Stimulated activated CD4-positive, alpha-beta T cell treated with anti-CD3 and anti-CD28 coated beads, Interleukin-1b, Interleukin-23, amount 100 ng/mL, for 4 hours (primary cell): ENCODE measurements around the gene LAD1.

ENCODE experiments used
- DNase-seq, 2 donors: peaks; one replicate each; pipeline ENCODE4 v3.0.0-alpha.2; 2020; ENCODE audit warnings: low read depth in 2 of 2

Gene LAD1

GRCh38 chr1:201363467-201363866 is 35.7 kb downstream of the LAD1 start:
- no peak for DNase-seq

- no peak for DNase-seq
These were observed 36.2 kb downstream of the LAD1 start for GRCh38 chr1:201362906-201363305.

- no peak for DNase-seq
These were observed 37.2 kb downstream of the LAD1 start for GRCh38 chr1:201361652-201362504.

DNA sequence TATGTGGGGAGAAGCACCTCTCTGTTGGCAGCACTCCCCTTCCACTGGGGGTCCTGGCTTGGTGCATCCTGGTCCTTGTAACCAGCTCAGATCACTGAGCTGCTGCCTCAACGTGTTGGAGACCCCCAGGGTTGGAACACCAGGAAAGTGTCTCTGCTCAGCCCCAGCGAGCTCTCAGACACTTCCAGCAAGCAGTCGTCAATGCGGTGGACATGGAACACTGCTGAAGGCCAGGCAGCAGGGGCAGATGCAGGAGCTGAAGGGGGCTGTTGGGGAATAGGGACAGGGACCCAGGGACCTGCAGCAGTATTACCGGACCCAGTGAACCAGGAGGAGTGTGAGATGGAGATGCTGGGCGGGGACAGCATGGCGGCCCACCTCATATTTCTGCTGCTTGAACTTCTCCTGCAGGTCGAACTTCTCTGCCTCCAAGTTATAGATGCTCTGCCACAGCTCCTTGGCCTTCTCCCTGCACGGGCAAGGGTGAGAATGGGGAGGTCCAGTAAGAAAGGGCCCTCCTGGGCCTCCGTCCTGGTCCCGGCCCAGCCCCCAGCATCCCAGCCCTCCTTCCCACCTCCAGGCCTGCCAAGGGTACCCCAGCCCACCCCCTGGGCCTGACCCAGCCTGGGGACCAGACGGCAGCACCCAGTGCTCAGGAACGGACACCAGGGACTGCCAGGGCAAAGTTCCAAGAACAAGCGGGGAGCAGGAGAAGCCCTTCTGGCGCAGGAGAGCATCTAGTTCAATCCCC is 38.0 kb downstream of the LAD1 start:
- DNase-seq, result no peak

- DNase-seq, result no peak
These were observed 38.6 kb downstream of the LAD1 start for GRCh38 chr1:201360486-201360885.

GRCh38 chr1:201359873-201360210 is 39.3 kb downstream of the LAD1 start:
- no peak for DNase-seq

- DNase-seq, result no peak
These were observed 39.9 kb downstream of the LAD1 start for GRCh38 chr1:201359031-201359872.

DNA sequence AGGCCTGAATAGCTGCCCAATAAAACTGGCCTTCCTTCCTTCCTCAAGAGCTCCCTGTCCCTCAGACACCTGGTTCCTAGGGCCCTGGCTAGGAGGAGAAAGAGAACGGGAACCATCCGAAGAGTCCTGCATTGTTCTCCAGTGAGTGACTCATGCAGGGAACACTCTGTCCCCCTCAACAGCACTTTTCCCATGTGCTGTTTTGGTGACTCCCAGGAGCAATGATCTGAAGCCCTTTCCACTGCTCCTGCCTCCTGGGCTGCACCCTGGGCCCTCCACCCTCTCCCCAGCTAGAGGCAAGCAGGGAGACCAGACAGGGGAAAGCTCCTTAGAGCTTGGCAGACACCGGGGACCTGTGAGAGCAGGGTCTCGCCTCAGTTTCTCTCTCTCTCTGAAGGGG is 40.5 kb downstream of the LAD1 start:
- no peak for DNase-seq

GRCh38 chr1:201357636-201358348 is 41.3 kb downstream of the LAD1 start:
- DNase-seq, result no peak

GRCh38 chr1:201357211-201357610 is 41.9 kb downstream of the LAD1 start:
- no peak for DNase-seq

DNA sequence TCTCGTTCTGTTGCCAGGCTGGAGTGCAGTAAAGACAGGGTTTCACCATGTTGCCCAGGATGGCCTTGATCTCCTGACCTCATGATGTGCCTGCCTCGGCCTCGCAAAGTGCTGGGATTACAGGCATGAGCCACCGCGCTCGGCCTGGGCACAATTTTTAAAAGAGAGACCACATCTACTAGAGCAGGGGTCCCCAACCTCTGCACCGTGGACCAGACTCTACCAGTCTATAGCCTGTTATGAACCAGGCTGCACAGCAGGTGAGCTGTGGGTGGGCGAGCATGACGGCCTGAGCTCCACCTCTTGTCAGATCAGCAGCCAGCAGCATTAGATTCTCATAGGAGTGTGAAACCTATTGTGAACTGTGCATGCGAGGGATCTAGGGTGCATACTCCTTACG is 42.4 kb downstream of the LAD1 start:
- no peak for DNase-seq

DNA sequence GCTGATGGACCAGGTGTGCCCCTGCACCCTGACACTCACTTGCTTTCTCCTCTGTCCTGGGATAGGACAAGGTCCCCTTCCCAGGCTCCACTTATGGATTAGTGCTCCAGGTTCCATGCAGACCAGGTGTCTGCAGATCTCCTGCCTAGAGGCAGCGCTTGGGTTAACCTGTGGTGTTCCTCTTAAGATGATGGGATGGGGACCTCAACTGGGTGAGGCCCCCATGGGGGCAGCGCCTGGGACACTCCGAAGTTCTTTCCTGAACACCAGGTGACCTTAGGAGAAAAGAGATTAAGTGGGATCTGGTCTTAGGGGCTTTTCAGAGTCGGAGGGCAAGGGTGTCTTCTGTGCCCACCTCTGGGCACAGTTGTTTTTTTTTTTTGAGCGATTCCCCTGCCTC is 42.9 kb downstream of the LAD1 start:
- no peak for DNase-seq

- DNase-seq, result no peak
These were observed 43.7 kb downstream of the LAD1 start for GRCh38 chr1:201355471-201355870.

GRCh38 chr1:201354901-201355295 is 44.2 kb downstream of the LAD1 start:
- no peak for DNase-seq

DNA sequence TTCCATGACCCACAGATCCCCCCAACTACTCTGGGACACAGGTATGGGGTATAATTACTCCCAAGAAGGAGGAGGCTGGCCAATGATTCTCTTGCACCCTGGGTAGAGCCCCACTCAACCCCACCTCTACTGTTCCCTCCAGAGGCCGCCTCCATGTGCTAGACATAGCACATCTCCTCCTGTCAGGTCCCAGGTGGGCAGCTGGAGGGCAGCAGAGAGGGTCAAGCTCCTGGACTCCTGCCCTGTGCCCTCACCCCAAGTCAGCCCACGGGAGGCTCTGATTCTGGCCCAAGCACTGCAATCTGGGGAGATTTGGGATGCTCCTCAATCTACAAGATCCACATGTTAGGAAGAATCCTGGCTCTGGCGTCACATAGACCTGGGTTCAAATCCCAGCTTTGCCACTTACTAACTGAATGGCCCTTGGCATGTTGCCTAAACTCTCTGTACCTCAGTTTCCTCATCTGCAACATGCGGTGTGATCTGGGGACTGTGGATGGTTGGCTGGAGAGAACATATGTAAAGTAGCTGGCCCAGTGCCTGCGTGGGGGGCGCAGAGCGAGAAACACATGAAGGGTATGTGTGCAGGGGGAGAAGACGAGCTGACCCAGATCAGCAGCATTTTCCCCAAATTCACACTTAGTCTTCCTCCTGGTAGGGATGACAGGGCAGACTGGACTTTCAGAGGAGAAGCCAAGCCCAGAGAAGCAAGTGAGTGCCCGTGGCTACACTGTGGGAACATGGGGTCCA is 44.8 kb downstream of the LAD1 start:
- DNase-seq, result no peak

DNA sequence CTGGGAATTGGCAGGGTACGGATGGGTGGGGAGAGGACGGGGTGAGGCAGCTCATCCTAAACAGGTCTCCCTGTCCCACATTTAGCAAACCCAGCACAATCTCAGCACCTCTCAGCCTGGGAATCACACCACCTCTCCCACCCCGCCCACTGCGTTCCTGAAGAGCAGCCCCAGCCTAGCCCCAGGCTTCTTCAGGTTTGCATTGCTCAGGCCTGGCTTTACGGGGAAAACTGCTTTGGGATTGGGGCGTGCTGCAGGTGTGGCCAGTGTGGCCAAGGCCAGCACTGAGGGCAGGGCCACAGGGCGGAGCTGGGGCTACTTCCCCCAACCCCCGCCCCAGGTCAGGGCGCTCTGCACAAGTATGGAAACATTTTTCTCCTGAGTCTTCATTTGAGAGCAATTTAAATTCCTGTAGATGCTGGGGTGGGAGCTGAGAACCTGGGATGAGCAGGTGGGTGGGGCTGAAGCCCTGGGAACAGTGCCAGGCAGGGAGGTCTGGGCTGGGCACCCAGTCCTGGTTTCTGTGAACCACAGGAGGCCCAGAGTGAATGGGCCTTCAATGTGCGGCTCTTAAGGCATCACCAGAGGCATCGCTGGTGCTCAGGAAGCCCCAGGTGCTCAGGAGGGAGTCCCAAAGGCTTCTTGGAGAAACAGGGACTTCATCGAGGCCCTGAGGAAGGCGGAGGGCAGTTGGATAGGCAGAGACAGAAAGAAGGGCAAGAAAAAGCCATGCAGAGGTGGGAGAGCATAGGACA is 45.8 kb downstream of the LAD1 start:
- no peak for DNase-seq

- no peak for DNase-seq
These were observed 47.5 kb downstream of the LAD1 start for GRCh38 chr1:201351617-201352016.

DNA sequence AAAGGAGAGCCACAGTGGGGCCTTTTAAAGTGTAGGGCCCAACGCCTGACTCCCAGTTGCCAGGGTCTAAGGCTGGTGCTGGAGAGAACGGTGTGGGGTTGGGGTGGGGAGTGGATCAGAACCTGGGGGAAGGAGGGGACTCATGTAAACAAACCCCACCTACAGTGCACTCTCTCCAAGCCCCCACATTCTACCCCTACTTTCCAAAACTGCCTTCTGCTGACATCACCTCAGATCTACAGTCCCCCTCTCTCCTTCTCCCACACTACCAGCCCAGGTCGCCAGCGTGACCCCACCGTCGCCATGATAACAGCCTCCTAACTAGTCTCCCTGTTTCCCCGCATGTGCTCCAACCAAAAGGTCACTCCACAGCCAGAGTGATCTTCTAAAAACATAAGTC is 48.2 kb downstream of the LAD1 start:
- no peak for DNase-seq

- no peak for DNase-seq
These were observed 48.8 kb downstream of the LAD1 start for GRCh38 chr1:201350361-201350725.

GRCh38 chr1:201349092-201349491 is 50.0 kb downstream of the LAD1 start:
- no peak for DNase-seq
